GM18858 (cell line): ENCODE data around the gene FUBP1.
"Not testable (repeated sequence)": the region's sequence is repeated elsewhere in the genome, so short reads cannot be mapped to it uniquely, and the experiment has no call there.

Source experiments
- ATAC-seq: cut with Tn5 transposase; IDR thresholded peaks from one replicate; pipeline ENCODE4 v1.9.1; 2021; ENCODE audit not compliant: unreplicated experiment

The FUBP1 gene

DNA sequence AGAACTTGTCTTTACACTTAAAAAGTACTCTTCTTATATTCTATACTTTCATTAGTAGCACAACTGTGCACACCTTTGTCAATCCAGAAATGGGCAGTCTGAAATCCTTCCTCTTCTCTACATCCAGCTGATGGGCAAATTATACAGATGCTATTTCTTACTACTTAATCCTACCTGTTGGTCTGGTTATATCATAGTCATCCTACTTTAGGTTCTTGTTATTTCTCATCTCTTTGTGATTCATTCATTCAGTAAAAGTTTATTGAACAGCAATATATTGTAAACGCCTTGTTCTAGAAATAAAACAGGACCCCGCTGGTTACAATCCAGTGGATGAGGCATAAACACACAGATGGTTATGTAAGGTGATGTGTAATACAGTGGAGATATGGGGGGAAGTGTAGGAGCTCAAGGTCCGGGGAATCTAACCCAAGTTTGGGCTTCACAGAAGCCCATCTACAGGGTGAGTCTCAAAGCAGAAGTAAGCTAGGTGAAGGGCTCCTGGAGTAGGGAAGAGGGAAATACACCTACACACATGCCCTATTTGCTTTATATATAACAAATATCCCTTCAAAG lies 11.8 kb upstream of the FUBP1 start:
- no peak for ATAC-seq

DNA sequence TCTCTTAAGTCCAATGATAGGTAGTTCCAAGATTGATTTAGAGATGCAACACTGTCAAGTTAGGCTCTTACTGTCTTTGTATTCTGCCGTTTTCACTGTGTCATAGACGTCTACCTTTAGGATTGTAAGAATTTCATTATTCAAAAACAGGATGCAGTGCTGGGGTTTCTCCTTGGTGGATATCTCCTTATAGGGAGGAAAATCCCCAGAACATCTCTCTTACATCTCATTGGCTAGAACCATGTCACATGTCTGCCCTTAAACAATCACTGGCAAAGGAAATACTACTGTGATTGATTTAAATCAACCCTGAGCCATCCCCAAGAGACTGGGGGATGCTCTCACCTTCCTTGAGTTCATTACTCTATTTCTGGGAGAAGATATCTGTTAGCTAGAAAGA lies 10.9 kb upstream of the FUBP1 start:
- ATAC-seq = no peak

GRCh38 chr1:77987919-77988318 lies 9.0 kb upstream of the FUBP1 start:
- no peak for ATAC-seq

DNA sequence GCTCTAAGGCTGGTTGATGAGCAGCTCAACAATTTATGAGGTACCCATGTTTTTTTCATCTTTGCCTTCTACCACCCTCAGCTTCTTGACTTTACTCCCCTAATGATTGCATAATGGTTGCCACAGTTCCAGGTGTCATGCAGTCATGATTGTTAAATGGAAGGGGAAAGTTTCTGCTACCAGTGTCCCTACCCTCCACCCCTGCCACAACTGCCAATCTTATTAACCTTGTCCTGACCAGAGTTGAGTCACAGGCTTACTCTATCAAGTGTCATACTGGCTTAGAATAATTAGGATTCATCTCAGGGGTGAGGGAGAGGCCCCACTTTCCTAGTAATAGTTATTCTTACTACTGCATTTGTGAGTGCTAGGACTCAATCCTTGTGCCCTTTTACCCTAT lies 7.9 kb upstream of the FUBP1 start:
- no peak for ATAC-seq

- ATAC-seq = no peak
Measured at GRCh38 chr1:77984629-77985028, 5.8 kb upstream of the FUBP1 start.

DNA sequence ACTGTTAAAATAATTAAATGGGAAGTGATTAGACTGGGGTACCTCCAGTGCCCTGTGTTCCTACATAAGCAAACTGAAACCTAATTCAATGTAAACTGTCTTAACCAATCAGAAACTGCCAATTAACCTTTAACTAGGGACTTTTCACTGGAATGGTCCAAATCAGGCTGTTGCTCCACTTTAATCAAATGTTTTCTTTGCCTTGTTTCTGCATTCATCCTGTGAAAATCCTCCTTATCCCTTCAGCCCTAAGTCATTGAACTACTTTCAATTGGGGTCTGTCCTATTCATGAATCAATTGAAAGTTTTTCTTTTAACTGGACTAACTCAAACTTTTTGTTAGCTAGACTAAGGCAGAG lies 5.1 kb upstream of the FUBP1 start:
- ATAC-seq = no peak

GRCh38 chr1:77983352-77983996 lies 4.6 kb upstream of the FUBP1 start:
- ATAC-seq = not testable (repeated sequence)

- ATAC-seq = peak; percentile 63
Measured at GRCh38 chr1:77978293-77978968, 441 bp downstream of the FUBP1 start.

DNA sequence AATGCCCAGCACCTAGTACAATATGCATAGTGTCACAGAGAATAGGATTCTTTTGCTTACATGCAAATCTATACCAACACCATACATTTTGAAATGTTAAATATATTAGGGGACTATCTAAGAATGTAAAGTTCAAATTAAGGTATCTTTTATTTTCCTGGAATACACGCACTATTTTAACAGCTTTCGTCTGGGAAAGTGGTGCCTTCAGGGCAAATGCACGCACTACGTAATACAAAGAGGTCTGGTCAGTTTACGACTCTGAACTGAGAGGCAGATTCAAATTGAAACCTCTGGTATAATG lies 931 bp downstream of the FUBP1 start:
- peak; percentile 0 for ATAC-seq

DNA sequence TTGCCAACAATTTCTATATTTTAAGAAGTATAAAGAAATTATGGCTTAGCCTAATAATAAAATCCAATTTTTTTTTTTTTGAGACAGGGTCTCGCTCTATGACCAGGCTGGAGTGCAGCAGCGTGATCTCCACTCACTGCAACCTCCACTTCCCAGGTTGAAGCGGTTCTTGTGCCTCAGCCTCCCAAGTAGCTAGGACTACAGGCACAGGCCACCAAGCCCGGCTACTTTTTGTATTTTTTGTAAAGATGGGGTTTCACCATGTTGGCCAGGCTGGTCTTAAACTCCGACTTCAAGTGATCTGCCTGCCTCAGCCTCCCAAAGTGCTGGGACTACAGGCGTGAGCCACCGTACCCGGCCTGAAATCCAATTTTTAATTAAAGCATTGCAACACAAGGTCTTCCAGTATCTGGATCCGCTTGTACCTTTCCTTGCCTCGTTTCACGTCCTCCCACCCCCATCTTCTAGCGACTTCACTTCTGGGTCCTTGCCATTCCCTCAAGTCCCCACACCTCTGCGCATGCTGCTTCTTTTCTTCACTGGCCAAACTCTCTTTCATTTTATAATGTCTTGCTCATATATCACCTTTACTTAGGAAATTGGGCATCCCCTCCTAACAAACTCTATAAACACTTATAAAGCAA lies 2.3 kb downstream of the FUBP1 start:
- no peak for ATAC-seq

DNA sequence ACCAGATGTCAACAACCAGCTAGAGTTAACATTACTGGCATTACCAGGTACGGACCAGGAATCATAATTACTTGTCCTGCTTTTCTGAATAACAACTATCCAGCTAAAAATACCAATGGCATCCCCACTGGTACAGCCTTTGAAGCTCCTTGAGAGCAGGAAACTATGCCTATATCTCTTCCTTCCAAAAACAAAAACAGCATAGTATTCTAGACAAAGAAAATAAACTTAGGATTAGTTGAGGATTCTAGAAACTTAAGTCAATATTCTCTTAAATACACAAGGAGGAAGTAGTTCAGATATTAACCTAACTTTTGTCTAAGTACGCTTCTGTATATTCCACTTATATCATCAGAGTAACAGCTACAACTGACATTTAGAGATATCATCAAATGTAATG lies 3.0 kb downstream of the FUBP1 start:
- no peak for ATAC-seq

- no peak for ATAC-seq
Measured at GRCh38 chr1:77975386-77975785, 3.5 kb downstream of the FUBP1 start.

- ATAC-seq = no peak
Measured at GRCh38 chr1:77972080-77972479, 6.8 kb downstream of the FUBP1 start.

GRCh38 chr1:77970192-77970591 lies 8.7 kb downstream of the FUBP1 start:
- ATAC-seq = no peak

DNA sequence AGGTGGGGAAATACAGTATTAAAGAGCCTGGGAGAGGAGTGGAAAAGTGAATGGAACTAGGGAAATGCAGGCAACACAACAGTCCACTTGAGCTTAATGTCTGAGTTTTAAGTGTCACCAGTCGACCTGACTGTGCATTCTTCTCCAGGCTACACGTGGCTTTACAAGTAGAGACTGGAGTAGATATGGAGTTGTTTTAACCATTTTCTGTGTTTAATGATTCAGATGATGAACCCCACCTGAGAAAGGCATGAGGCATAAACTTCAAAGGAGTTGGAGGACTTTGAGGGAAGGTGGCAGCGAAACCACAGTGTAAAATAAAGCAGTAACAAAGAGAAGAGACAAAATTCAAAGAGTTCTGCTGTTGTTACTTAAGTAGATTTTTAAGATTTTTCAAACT lies 12.6 kb downstream of the FUBP1 start:
- no peak for ATAC-seq

DNA sequence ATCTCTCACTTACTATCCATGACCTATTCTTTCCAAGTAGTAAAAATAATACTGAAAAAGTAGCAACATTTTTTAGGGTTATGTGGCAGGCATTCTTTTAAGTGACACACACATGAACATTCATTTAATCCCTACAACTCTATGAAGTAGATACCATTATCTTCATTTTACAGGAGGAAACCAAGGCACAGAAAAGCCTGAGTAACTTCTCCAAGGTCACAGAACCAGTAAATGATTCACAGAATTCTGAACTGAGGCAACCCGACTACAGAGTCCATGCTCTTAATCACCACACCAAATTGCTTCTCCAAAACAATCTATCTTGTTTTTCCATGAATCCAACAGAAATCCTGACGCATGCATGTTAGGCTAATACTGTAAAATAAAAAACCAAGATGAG lies 17.5 kb downstream of the FUBP1 start:
- ATAC-seq = no peak

GRCh38 chr1:77958850-77959249 lies 20.0 kb downstream of the FUBP1 start:
- ATAC-seq = no peak

DNA sequence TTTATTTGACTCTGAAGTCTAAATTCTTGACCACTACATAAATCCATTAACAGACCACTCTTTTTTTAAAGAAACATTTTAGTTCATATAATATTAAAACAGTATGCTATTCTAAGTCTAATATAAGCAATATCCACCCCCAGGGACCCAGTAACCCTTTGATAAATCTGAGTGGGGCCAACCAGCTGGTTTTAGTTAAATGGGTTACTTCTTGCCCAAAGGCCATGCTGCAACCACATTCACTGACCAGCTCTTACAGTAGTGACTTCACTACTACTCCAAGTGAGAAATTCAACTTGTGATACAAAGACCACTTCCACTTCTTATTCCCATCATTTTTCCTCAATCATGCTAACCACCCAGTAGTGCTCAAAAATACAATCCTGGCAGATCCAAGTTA lies 20.5 kb downstream of the FUBP1 start:
- no peak for ATAC-seq

- no peak for ATAC-seq
Measured at GRCh38 chr1:77956464-77956863, 22.4 kb downstream of the FUBP1 start.

DNA sequence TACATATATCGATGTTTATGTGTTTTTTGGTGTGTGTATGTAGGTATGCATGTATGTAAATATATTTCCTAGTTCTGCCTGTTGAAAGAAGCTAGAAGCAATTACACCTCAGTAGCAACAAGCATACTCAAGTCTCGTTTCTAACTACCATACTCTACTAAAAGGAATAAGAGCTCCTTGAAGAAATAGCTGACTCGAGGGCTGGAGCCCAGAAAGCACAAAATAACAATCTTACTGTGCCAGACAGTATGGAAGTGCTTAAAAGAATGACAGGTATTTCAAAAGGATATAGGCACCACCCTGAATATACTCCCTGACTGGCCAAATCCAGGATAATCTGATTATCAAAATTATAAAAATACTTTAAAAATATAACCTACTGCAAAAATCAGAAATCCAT lies 23.2 kb downstream of the FUBP1 start:
- ATAC-seq = no peak

DNA sequence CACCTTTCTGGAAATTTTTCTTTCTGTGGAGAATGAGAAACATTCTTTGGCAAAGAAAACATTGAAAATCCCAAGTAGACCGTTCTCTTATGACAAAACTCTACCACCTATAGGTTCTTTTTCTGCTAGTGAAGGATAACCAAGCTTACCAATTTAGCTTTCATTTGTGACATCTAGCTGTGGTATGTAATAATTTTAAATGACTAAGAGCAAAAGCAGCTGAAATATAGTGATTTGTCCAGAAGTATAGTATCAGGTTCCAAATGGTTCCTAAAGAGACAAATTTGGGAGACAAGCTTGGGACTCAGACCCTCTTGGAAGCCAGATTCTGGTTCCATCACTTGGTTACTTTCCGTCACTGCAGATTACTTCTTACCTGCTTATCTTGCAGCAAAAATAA lies 24.4 kb downstream of the FUBP1 start:
- ATAC-seq = no peak

- no peak for ATAC-seq
Measured at GRCh38 chr1:77953907-77954306, 25.0 kb downstream of the FUBP1 start.
